GM19438 (cell line): Measurements from ENCODE around the gene PARD6B.
"Not testable (repeated sequence)": the region's sequence is repeated elsewhere in the genome, so short reads cannot be mapped to it uniquely, and the experiment has no call there.

Experiments
- ATAC-seq: cut with Tn5 transposase; IDR thresholded peaks from one replicate; pipeline ENCODE4 v1.9.1; 2021; ENCODE audit warnings: low read depth; ENCODE audit not compliant: unreplicated experiment

The PARD6B gene

GRCh38 chr20:50701041-50701963 lies 30.1 kb upstream of the PARD6B start:
- no peak for ATAC-seq

- not testable (repeated sequence) for ATAC-seq
Observed at GRCh38 chr20:50703651-50704438, 27.5 kb upstream of the PARD6B start.

GRCh38 chr20:50704514-50704913 lies 26.9 kb upstream of the PARD6B start:
- no peak for ATAC-seq

- ATAC-seq, result no peak
Observed at GRCh38 chr20:50704971-50705370, 26.4 kb upstream of the PARD6B start.

GRCh38 chr20:50708845-50709635 lies 22.3 kb upstream of the PARD6B start:
- no peak for ATAC-seq

GRCh38 chr20:50709636-50709973 lies 21.8 kb upstream of the PARD6B start:
- no peak for ATAC-seq

- no peak for ATAC-seq
Observed at GRCh38 chr20:50710492-50711063, 20.8 kb upstream of the PARD6B start.

GRCh38 chr20:50711113-50711825 lies 20.1 kb upstream of the PARD6B start:
- ATAC-seq, result no peak

- ATAC-seq, result no peak
Observed at GRCh38 chr20:50712771-50713656, 18.4 kb upstream of the PARD6B start.

- ATAC-seq, result no peak
Observed at GRCh38 chr20:50713657-50714101, 17.7 kb upstream of the PARD6B start.

- ATAC-seq, result not testable (repeated sequence)
Observed at GRCh38 chr20:50714426-50714825, 17.0 kb upstream of the PARD6B start.

- no peak for ATAC-seq
Observed at GRCh38 chr20:50715694-50716093, 15.7 kb upstream of the PARD6B start.

GRCh38 chr20:50716518-50716917 lies 14.9 kb upstream of the PARD6B start:
- no peak for ATAC-seq

- no peak for ATAC-seq
Observed at GRCh38 chr20:50717312-50717711, 14.1 kb upstream of the PARD6B start.

GRCh38 chr20:50717974-50718761 lies 13.2 kb upstream of the PARD6B start:
- no peak for ATAC-seq

GRCh38 chr20:50719328-50719727 lies 12.1 kb upstream of the PARD6B start:
- ATAC-seq, result no peak

- ATAC-seq, result no peak
Observed at GRCh38 chr20:50720026-50720425, 11.4 kb upstream of the PARD6B start.

GRCh38 chr20:50720582-50720981 lies 10.8 kb upstream of the PARD6B start:
- ATAC-seq, result no peak
